Activated B cell treated with CpG ODN at 0.5 μM for 24 hours (primary cell): ENCODE results near the gene PTCSC3. TPM values are rescaled to one million over a fixed set of nuclear protein-coding genes. Genes with fewer than 3 reads are reported as not detected.

Source experiments
- ATAC-seq: fragments of 200-7000 bp; cut with Tn5 transposase; one replicate; pipeline ENCODE4 v1.10.0; 2021; ENCODE audit warnings: low read depth, mild to moderate bottlenecking, moderate library complexity
- CTCF ChIA-PET: fragments of 350-600 bp; sonication (Branson Sonifier 250); formaldehyde crosslinking; loops from one replicate; lab custom pipeline; 2021; ENCODE audit warnings: antibody characterized with exemption; lab: Charles Lee
- POLR2A ChIA-PET: fragments of 350-600 bp; sonication (Branson Sonifier 250); formaldehyde crosslinking; loops from one replicate; lab custom pipeline; 2021; ENCODE audit warnings: antibody characterized with exemption; lab: Charles Lee
- DNase-seq: peaks from one replicate; pipeline ENCODE4 v3.0.0; 2022
- H3K27ac Mint-ChIP-seq: one replicate; pipeline ENCODE4 v1.8.0; 2020; ENCODE audit warnings: mixed read lengths
- H3K27me3 Mint-ChIP-seq: one replicate; pipeline ENCODE4 v1.8.0; 2021; ENCODE audit warnings: mixed read lengths
- H3K36me3 Mint-ChIP-seq: one replicate; pipeline ENCODE4 v1.8.0; 2021; ENCODE audit warnings: low read depth, mixed read lengths
- H3K4me1 Mint-ChIP-seq: one replicate; pipeline ENCODE4 v1.8.0; 2021; ENCODE audit warnings: mixed read lengths
- H3K4me3 Mint-ChIP-seq: one replicate; pipeline ENCODE4 v1.8.0; 2020; ENCODE audit warnings: mild to moderate bottlenecking, mixed read lengths
- H3K9me3 Mint-ChIP-seq: one replicate; pipeline ENCODE4 v1.8.0; 2020; ENCODE audit warnings: mixed read lengths
- CTCF ChIP-seq: fragments of 200-600 bp; IDR thresholded peaks from one replicate; pipeline ENCODE4 v1.8.0; 2022; ENCODE audit warnings: antibody characterized with exemption, mild to moderate bottlenecking
- intact Hi-C: fragments of 100-400 bp; cut with micrococcal nuclease; formaldehyde crosslinking; loops from one replicate; pipeline ENCODE4 v1.15.1; 2024
- total RNA-seq: library from RNA; stranded (reverse); gene quantifications from 2 replicates; pipeline ENCODE4 v1.2.3, GENCODE V29; 2022

Gene PTCSC3
- total RNA-seq, 1 donor from 2014 or later: not detected

- no peak overlapping the region for H3K27ac Mint-ChIP-seq
- ChIA-PET POLR2A (no interaction called here), CTCF (no interaction called here)
- TF ChIP-seq CTCF: no peak
- no peaks in the 10 kb centered on the region for H3K27me3 Mint-ChIP-seq
- no peak overlapping the region for H3K4me3 Mint-ChIP-seq
- intact Hi-C loops: no loop called here
- H3K4me1 Mint-ChIP-seq: no peaks in the 10 kb centered on the region
- ATAC-seq (no peak), DNase-seq (no peak)
- no peaks in the 10 kb centered on the region for H3K9me3 Mint-ChIP-seq
- no peaks in the 10 kb centered on the region for H3K36me3 Mint-ChIP-seq
These were observed 42.5 kb downstream of the PTCSC3 start for GRCh38 chr14:36134038-36134437.

DNA sequence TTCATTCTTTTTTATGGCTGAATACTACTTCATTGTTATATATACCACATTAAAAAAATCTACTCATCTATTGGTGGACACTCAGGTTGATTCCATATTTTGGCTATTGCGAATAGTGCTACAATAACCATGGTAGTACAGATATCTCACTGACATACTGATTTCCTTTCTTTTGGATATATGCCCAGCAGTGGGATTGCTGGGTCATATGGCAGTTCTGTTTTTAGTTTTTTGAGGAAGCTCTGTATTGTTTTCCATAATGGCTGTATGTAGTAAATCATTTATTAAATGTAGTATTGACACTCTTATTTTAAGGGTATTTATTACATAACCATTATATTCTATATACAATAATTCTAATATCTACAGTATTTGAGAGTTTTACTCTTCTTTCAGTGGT lies 43.7 kb downstream of the PTCSC3 start:
- POLR2A ChIA-PET: no interaction called here
- no peak for TF ChIP-seq CTCF
- intact Hi-C loops: no loop called here
- ATAC-seq (no peak), DNase-seq (no peak)
- Mint-ChIP-seq H3K4me3 (no peak overlapping the region), H3K27ac (no peak overlapping the region), H3K36me3 (no peaks in the 10 kb centered on the region), H3K27me3 (no peaks in the 10 kb centered on the region), H3K4me1 (no peaks in the 10 kb centered on the region), H3K9me3 (no peaks in the 10 kb centered on the region)
- CTCF ChIA-PET: no interaction called here

DNA sequence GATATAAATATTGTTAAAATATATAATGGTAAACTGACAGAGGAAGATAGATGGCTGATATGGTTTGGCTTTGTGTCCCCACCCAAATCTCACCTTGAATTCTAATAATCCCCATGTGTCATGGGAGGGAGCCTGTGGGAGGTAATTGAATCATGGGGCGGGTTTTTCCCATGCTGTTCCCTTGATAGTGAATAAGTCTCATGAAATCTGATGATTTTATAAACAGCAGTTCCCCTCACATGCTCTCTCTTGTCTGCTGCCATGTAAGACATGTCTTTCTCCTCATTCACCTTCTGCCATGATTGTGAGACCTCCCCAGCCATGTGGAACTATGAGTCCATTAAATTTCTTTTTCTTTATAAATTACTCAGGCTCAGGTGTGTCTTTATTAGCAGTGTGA lies 46.3 kb downstream of the PTCSC3 start:
- no peak for TF ChIP-seq CTCF
- Mint-ChIP-seq H3K4me3 (no peak overlapping the region), H3K27ac (no peak overlapping the region), H3K36me3 (no peaks in the 10 kb centered on the region), H3K9me3 (no peaks in the 10 kb centered on the region), H3K27me3 (no peaks in the 10 kb centered on the region), H3K4me1 (no peaks in the 10 kb centered on the region)
- POLR2A ChIA-PET: no interaction called here
- DNase-seq (no peak), ATAC-seq (no peak)
- CTCF ChIA-PET: no interaction called here
- intact Hi-C loops: no loop called here

- Mint-ChIP-seq H3K9me3 (no peaks in the 10 kb centered on the region), H3K36me3 (no peaks in the 10 kb centered on the region), H3K27me3 (no peaks in the 10 kb centered on the region), H3K27ac (no peak overlapping the region), H3K4me3 (no peak overlapping the region), H3K4me1 (no peaks in the 10 kb centered on the region)
- DNase-seq: no peak
- no peak for TF ChIP-seq CTCF
- CTCF ChIA-PET: no interaction called here
- intact Hi-C loops: no loop called here
- POLR2A ChIA-PET: no interaction called here
- no peak for ATAC-seq
These were observed 47.3 kb downstream of the PTCSC3 start for GRCh38 chr14:36129181-36129580.

- ChIA-PET POLR2A (no interaction called here), CTCF (no interaction called here)
- Mint-ChIP-seq H3K4me1 (no peaks in the 10 kb centered on the region), H3K36me3 (no peaks in the 10 kb centered on the region), H3K9me3 (no peaks in the 10 kb centered on the region), H3K27ac (no peak overlapping the region), H3K27me3 (no peaks in the 10 kb centered on the region), H3K4me3 (no peak overlapping the region)
- TF ChIP-seq CTCF: no peak
- intact Hi-C loops: no loop called here
- no peak for ATAC-seq
- no peak for DNase-seq
These were observed 63.2 kb downstream of the PTCSC3 start for GRCh38 chr14:36113341-36113740.
